GM23248 (cell line): ENCODE results near the gene CAMTA1.

Experiments used
- EZH2 ChIP-seq: fragments of 200-600 bp; sonication (generic); IDR thresholded peaks from 2 replicates; pipeline ENCODE4 v1.6.1; 2018; ENCODE audit warnings: antibody characterized with exemption, mild to moderate bottlenecking; ENCODE audit not compliant: insufficient read depth, poor library complexity, severe bottlenecking
- EZH2phosphoT487 ChIP-seq: fragments of 200-600 bp; sonication (generic); IDR thresholded peaks from 2 replicates; pipeline ENCODE4 v1.6.1; 2018; ENCODE audit warnings: antibody characterized with exemption, moderate library complexity, mild to moderate bottlenecking, low read depth; ENCODE audit not compliant: insufficient read depth

GRCh38 chr1:7671676-7672075, 886.4 kb downstream of the CAMTA1 start:
- TF ChIP-seq EZH2phosphoT487 (no peak), EZH2 (no peak)
